Activated CD4-positive, alpha-beta T cell treated with anti-CD3 and anti-CD28 coated beads for 48 hours (primary cell): ENCODE data around the gene SLCO4C1.
"Not testable (repeated sequence)": the region's sequence is repeated elsewhere in the genome, so short reads cannot be mapped to it uniquely, and the experiment has no call there.

Experiments
- DNase-seq: peaks from one replicate; pipeline ENCODE4 v3.0.0-alpha.2; 2020

SLCO4C1 gene

GRCh38 chr5:102296178-102296817, at the start of gene SLCO4C1:
Gene SLCO4C1, minus strand, starts transcription at chr5:102296284. Its CDS starts 22 bp downstream, at chr5:102296262.
- peak; percentile 83 for DNase-seq

GRCh38 chr5:102341681-102342288, 45.7 kb upstream of the SLCO4C1 start:
- DNase-seq, result no peak

GRCh38 chr5:102324714-102325113, 28.6 kb upstream of the SLCO4C1 start:
- no peak for DNase-seq

DNA sequence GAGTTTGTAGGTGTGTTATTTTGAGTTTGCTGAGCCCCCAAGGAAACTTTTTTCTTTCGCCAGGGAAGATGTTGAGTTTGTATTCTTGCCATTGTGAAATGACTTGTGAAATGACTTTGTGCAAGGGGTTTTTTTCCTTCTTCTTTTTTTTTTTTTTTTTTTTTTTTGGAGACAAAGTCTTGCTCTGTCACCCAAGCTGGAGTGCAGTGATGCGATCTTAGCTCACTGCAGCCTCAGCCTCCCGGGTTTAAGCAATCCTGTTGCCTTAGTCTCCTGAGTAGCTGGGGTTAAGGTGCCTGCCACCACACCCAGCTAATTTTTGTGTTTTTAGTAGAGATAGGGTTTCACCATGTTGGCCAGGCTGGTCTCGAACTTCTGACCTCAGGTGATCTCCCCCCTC, 22.7 kb upstream of the SLCO4C1 start:
- not testable (repeated sequence) for DNase-seq

DNA sequence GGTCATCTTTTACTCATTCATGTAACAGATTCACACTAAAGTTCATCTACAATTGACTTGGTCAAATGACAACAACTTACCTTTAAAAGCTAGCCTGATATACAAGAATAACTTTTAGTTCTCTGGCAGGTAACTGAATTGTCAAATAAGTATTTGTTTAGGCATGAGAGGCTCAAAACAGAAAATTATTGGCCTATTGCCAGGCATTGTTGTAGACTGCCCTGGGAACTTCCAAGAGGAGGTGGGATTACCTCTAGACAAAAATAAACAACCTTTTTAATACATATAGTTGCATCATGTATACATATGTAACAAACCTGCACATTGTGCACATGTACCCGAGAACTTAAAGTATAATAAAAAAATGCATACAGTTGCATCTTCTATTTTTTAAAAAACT, 18.2 kb upstream of the SLCO4C1 start:
- DNase-seq, result no peak

- DNase-seq, result no peak
Measured at GRCh38 chr5:102313912-102314311, 17.8 kb upstream of the SLCO4C1 start.

GRCh38 chr5:102312586-102313370, 16.7 kb upstream of the SLCO4C1 start:
- no peak for DNase-seq

GRCh38 chr5:102309586-102309985, 13.5 kb upstream of the SLCO4C1 start:
- DNase-seq, result no peak

DNA sequence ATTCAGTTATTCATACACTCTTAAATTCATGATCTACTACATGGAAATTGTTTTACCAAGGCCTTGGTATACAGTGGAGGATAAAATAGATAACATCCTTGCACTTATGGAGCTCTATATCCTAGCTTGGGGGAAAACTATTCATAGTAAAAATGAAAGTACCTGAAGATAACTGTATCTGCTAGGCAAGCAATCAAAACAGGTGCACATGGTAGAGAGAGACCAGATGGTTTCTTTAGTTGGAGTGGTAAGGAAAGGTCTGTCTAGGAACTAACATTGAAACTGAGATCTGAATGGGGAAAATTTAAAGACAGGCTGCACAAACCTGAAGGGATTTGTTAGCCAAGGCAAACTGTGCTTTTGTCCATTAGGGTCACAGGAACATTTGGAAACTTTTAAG, 11.1 kb upstream of the SLCO4C1 start:
- DNase-seq, result no peak

DNA sequence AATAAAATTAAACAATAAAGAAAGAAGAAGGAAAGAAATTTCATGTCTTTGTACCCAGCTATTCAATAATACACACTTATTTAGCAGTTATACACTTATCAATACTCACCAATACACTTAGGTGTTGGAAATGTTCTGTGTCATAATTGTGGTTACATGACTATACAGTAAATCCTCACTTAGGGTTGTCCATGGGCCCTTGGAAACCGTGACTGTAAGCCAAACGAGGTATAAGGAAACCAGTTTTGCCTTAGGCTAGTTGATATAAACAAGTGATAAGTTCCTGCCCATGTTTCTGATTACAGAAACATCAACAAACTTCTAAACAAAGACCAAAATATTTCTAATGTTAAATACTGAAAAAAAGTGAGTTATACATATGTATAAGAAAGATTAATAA, 10.0 kb upstream of the SLCO4C1 start:
- DNase-seq, result no peak

GRCh38 chr5:102295534-102296177, 428 bp downstream of the SLCO4C1 start:
- DNase-seq, result no peak

DNA sequence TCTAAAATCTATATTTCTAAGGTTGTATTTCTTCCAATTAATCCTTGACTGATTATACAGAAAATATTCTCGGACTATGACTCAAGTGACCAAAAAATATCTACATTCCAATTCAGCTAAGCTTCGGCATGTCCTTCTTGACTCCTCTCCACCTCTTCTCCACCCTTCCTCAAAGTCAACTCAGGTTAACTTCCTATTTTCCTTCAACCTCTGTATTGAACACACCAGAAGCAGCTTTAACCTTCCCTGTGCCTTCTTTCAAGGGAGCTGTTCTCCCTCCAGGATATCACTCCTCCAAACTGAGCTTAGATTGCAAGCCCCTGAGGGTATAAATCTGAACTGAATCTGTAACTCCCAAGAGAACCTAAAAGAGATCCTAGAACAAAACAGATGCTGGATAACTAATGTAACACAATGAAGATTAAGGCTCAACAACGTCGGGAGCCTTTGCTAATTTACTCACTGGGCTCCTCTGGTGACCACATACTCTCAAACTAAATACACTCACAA, 1.1 kb downstream of the SLCO4C1 start:
- DNase-seq, result no peak

DNA sequence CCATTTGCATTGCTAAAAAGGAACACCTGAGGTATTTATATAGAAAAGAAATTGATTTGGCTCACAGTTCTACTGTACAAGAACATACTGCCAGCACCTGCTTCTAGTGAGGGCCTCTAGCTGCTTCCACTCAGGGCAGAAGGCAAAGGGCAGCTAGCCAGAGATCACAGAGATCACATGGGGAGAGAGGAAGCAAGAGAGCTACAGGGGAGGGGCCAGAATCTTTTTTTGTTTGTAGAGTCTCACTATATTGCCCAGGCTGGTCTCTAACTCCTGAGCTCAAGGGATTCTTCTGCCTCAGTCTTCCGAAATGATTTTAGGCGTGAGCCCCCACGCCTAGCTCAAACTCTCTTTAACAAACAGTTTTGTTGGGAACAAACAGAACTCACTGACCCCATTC, 6.1 kb downstream of the SLCO4C1 start:
- DNase-seq, result no peak

- no peak for DNase-seq
Measured at GRCh38 chr5:102289251-102289899, 6.7 kb downstream of the SLCO4C1 start.

GRCh38 chr5:102288630-102289029, 7.5 kb downstream of the SLCO4C1 start:
- DNase-seq, result no peak

- no peak for DNase-seq
Measured at GRCh38 chr5:102286476-102286875, 9.6 kb downstream of the SLCO4C1 start.

GRCh38 chr5:102283102-102283797, 12.8 kb downstream of the SLCO4C1 start:
- DNase-seq, result no peak

DNA sequence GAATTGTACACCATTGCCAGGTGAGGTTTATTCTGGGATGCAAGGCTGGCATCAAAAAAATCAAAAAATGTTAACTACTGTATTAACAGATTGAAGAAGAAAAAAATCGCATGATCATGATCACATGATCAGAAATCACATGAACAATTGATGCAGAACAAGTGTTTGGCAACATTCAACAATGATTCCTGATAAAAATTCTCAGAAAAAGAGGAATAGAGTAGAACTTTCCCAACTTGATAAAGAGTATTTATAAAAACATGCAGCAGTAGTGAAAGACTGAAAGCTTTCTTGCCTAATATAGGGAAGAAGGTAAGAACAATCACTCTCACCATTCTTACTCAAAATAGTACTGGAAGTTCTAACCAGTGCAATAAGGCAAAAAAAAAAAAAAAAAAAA, 16.4 kb downstream of the SLCO4C1 start:
- DNase-seq, result no peak

GRCh38 chr5:102278231-102278630, 17.9 kb downstream of the SLCO4C1 start:
- DNase-seq, result no peak

GRCh38 chr5:102277144-102277543, 18.9 kb downstream of the SLCO4C1 start:
- DNase-seq, result no peak

DNA sequence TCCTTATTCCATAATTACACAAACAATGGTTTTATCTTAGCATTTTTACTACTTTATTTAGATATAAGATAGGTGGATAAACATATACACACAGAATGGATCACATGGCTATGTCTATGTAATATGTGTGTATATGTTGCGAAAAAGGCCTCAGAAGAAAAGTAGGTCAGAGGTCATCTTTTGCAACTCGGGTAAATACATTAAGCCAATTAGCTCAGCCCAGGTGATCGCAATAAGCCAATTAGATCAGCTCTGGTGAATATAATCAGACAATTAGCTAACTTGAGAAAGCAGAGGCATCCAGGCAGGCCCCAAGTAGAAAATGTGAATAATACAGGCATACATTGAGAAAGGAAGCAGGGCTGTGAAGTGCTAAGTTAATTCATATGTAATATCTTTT, 24.3 kb downstream of the SLCO4C1 start:
- no peak for DNase-seq

DNA sequence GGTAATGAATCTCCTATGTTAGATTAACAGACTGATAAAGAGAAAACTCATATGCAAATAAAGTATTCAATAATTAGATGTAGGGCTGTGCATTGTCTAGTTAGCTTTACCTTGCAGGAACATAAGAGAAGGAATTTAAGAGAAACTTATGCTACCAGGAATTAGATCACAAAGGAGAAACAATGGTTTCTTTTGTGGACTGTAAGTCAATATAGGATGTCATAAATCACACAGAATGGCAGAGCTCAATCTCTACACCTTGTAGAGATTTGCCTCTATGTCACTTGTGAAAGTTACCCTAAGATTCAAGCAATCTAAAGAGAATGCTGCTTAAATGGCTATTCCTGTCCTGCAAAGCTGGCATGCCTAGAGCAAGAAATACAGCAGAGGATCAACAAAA, 26.0 kb downstream of the SLCO4C1 start:
- DNase-seq, result no peak
